SK-N-DZ (cell line): ENCODE measurements around the gene ZNF669.

Source experiments
- DNase-seq: peaks from one replicate; pipeline ENCODE4 v3.0.0-alpha.2; 2015; ENCODE audit warnings: low spot score

The ZNF669 gene

DNA sequence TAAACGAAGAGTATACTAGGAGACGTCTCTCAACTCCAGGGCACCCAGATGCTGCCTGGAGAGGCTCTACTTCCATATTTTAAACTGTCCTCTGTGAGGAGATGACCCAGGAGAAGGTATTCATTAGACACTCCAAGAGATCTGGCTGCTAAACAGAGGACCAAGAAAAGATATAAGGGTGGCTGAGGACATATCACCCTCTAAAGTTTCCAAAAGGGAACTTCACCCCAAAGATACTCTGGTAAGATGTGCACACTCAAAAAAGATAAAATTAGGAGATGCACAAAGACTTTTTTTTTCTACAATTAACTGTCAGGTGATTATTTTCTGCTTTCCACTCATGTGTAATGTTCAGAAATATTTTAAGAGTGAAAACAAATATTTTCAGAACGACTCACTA, 26.9 kb downstream of the ZNF669 start:
- no peak for DNase-seq

DNA sequence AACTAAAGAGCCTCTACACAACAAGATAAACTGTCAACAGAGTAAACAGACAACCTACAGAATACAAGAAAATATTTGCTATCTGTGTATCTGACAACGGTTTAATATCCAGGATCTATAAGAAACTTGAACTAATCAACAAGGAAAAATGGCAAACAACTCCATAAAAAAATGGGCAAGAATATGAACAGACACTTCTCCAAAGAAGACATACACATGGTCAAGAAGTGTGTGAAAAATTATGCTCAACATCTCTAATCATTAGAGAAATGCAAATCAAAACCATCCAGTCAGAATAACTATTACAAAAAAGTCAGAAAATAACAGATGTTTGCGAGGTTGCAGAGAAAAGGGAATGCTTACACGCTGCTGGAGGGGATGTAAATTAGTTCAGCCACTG, 33.5 kb downstream of the ZNF669 start:
- no peak for DNase-seq

DNA sequence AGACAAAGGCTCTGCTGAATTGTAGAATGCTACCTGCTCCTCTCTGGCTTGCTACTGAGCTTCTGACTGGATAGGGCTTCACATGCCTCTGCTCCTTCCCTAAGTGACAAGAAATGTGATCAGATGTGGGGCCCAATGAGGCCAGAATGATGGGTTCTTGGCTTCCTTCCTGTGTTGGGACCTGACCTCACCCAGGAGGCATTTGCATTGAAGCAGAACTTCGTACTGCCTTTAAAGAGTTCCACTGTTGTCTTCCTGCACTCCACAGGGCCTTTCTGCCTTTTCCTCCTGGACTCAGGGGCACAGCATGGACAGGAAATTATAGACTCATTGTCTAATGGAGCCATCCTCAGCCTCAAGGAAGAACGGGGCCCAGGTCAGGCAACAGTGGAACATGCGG, 39.9 kb downstream of the ZNF669 start:
- DNase-seq: no peak

DNA sequence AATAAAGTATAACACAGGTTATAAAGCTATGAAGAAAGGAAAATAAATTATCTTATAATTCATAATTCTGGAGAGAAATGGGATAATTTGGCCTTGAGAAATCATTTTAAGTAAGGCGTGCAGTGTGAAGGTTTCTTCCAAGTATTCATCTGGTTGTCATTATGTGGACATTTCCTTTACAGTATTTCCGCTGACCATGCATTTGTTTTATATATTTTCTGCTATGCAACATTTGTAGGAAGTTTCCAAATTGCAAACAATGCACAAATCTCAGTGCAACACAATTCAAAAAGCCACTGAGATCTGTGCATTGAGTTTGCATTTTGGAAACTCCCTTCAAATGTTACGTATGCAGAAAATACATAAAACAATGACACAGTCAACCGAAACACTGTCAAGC, 43.4 kb downstream of the ZNF669 start:
- no peak for DNase-seq

DNA sequence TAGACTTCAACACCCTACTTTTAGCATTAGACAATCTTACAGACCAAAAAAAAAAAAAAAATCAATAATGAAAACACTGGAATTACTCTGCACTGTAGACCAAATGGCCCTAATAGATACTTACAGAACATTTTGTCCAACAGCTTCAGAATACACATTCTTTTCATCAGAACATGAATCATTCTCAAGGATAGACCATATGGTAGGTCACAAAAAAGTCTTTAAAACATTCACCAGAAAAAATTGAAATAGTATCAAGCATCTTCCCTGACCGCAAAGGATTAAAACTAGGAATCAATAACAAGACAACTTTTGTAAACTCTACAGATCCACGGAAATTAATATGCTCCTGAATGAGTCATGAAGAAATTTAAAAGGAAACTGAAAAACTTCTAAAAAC, 48.1 kb downstream of the ZNF669 start:
- no peak for DNase-seq

DNA sequence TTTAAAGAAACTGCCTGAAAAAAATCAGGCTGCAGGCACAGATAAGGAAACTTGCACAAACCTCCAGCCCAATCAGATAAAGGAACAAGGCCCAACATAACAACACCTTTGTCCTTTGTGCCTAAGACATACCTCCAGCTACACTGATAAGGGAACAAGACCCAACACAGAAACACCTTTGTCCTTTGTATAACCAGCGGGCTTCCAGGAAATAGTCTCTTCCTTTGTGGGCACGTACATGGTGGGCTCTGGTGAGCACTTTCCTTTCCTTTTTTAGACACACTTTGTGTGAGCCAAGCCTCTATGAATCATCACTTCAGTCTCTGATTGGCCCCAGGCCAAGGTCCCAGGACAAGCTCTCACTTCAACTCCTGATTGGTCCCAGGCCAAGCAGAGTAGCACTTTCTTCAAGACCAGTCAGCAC, 49.2 kb downstream of the ZNF669 start:
- DNase-seq: no peak
